Activated CD8-positive, alpha-beta memory T cell treated with anti-CD3 and anti-CD28 coated beads, Interleukin-2, amount 50 U/mL, for 24 hours (primary cell): ENCODE measurements around the gene OR2H2.

Source experiments
- DNase-seq: peaks from one replicate; pipeline ENCODE4 v3.0.0-alpha.2; 2020; ENCODE audit errors: extremely low read depth

OR2H2 gene

GRCh38 chr6:29629571-29629970 is 44.6 kb downstream of the OR2H2 start:
- DNase-seq = no peak

GRCh38 chr6:29630315-29630714 is 45.4 kb downstream of the OR2H2 start:
- no peak for DNase-seq

GRCh38 chr6:29631209-29631810 is 46.4 kb downstream of the OR2H2 start:
- no peak for DNase-seq

- no peak for DNase-seq
Measured at GRCh38 chr6:29631860-29632731, 47.2 kb downstream of the OR2H2 start.

GRCh38 chr6:29632789-29633533 is 48.0 kb downstream of the OR2H2 start, which contains the start of gene GABBR1:
Gene GABBR1, minus strand, starts transcription at chr6:29633183. Its CDS starts 798 bp downstream, at chr6:29632385.
- DNase-seq = no peak

GRCh38 chr6:29633534-29633905 is 48.6 kb downstream of the OR2H2 start:
- no peak for DNase-seq

GRCh38 chr6:29637247-29637646 is 52.3 kb downstream of the OR2H2 start:
- DNase-seq = no peak
